WTC11 (cell line): ENCODE data around the gene FBF1. TPM values are rescaled to one million over a fixed set of nuclear protein-coding genes. Genes with fewer than 3 reads are reported as not detected.

Experiments
- ATAC-seq: fragments of 200-7000 bp; cut with Tn5 transposase; 2 replicates; pipeline ENCODE4 v1.10.0; 2021; ENCODE audit warnings: mild to moderate bottlenecking, moderate library complexity
- CTCF ChIA-PET: fragments of 300-600 bp; sonication (Branson Sonifier 250); formaldehyde crosslinking; loops from one replicate; lab custom pipeline; 2021; ENCODE audit warnings: antibody characterized with exemption; lab: Charles Lee
- POLR2A ChIA-PET: fragments of 350-600 bp; sonication (Branson Sonifier 250); formaldehyde crosslinking; loops from one replicate; lab custom pipeline; 2021; ENCODE audit warnings: antibody characterized with exemption; lab: Charles Lee
- DNase-seq: peaks from one replicate; pipeline ENCODE4 v3.0.0; 2021; ENCODE audit warnings: low spot score
- H3K27ac Mint-ChIP-seq: 2 replicates; pipeline ENCODE4 v1.8.0; 2021; ENCODE audit warnings: mixed read lengths
- H3K27me3 Mint-ChIP-seq: 2 replicates; pipeline ENCODE4 v1.8.0; 2021; ENCODE audit warnings: low read depth, mild to moderate bottlenecking, moderate library complexity, mixed read lengths
- H3K36me3 Mint-ChIP-seq: 2 replicates; pipeline ENCODE4 v1.8.0; 2021; ENCODE audit warnings: mixed read lengths
- H3K4me1 Mint-ChIP-seq: 2 replicates; pipeline ENCODE4 v1.8.0; 2022; ENCODE audit warnings: mixed read lengths
- H3K4me3 Mint-ChIP-seq: 2 replicates; pipeline ENCODE4 v1.8.0; 2021; ENCODE audit warnings: mild to moderate bottlenecking, moderate library complexity, mixed read lengths
- H3K9me3 Mint-ChIP-seq: 2 replicates; pipeline ENCODE4 v1.8.0; 2021; ENCODE audit warnings: mixed read lengths
- CREB1 ChIP-seq: sonication (generic); formaldehyde crosslinking; IDR thresholded peaks from 2 replicates; pipeline ENCODE4 v1.8.0; 2023; ENCODE audit warnings: mild to moderate bottlenecking, missing genetic modification reagents
- CTCF ChIP-seq: fragments of 200-600 bp; IDR thresholded peaks from 2 replicates; pipeline ENCODE4 v1.8.0; 2022; ENCODE audit warnings: antibody characterized with exemption
- EMX1 ChIP-seq: fragments of 250-450 bp; sonication (Bioruptor Pico); IDR thresholded peaks from 2 replicates; pipeline ENCODE4 v1.8.0; 2021; ENCODE audit warnings: mild to moderate bottlenecking
- FOXP1 ChIP-seq: sonication (generic); formaldehyde crosslinking; IDR thresholded peaks from 2 replicates; pipeline ENCODE4 v1.8.0; 2022; ENCODE audit warnings: missing genetic modification reagents, mild to moderate bottlenecking, moderate library complexity, borderline replicate concordance
- GRHL2 ChIP-seq: fragments of 250-450 bp; sonication (Bioruptor Pico); IDR thresholded peaks from 2 replicates; pipeline ENCODE4 v1.8.0; 2022; ENCODE audit warnings: mild to moderate bottlenecking, moderate library complexity; ENCODE audit not compliant: insufficient replicate concordance, severe bottlenecking
- HMGXB4 ChIP-seq: sonication (generic); formaldehyde crosslinking; IDR thresholded peaks from 2 replicates; pipeline ENCODE4 v1.8.1; 2023; ENCODE audit warnings: mild to moderate bottlenecking, moderate library complexity, missing genetic modification reagents
- KAT7 ChIP-seq: sonication (generic); formaldehyde crosslinking; IDR thresholded peaks from 2 replicates; pipeline ENCODE4 v1.8.1; 2023; ENCODE audit warnings: missing genetic modification reagents, mild to moderate bottlenecking, borderline replicate concordance
- NFATC4 ChIP-seq: fragments of 250-450 bp; sonication (Bioruptor Pico); IDR thresholded peaks from 2 replicates; pipeline ENCODE4 v1.9.0; 2021; ENCODE audit warnings: mild to moderate bottlenecking
- NR1H2 ChIP-seq: sonication (generic); formaldehyde crosslinking; IDR thresholded peaks from 2 replicates; pipeline ENCODE4 v1.9.0; 2021; ENCODE audit warnings: mild to moderate bottlenecking, moderate library complexity, missing genetic modification reagents
- PREB ChIP-seq: sonication (generic); formaldehyde crosslinking; IDR thresholded peaks from 2 replicates; pipeline ENCODE4 v1.8.1; 2022; ENCODE audit warnings: mild to moderate bottlenecking, missing genetic modification reagents, moderate library complexity, borderline replicate concordance
- PRRX2 ChIP-seq: fragments of 250-450 bp; sonication (Bioruptor Pico); IDR thresholded peaks from 2 replicates; pipeline ENCODE4 v1.8.0; 2021; ENCODE audit warnings: mild to moderate bottlenecking
- SOX15 ChIP-seq: fragments of 250-450 bp; sonication (Bioruptor Pico); IDR thresholded peaks from 2 replicates; pipeline ENCODE4 v1.9.0; 2021; ENCODE audit warnings: mild to moderate bottlenecking
- USF1 ChIP-seq: sonication (generic); formaldehyde crosslinking; IDR thresholded peaks from 2 replicates; pipeline ENCODE4 v1.8.0; 2022; ENCODE audit warnings: mild to moderate bottlenecking, missing genetic modification reagents
- USF2 ChIP-seq: sonication (generic); formaldehyde crosslinking; IDR thresholded peaks from 2 replicates; pipeline ENCODE4 v1.8.1; 2023; ENCODE audit warnings: mild to moderate bottlenecking, missing genetic modification reagents, moderate library complexity
- ZBTB43 ChIP-seq: sonication (generic); formaldehyde crosslinking; IDR thresholded peaks from 2 replicates; pipeline ENCODE4 v1.8.1; 2023; ENCODE audit warnings: mild to moderate bottlenecking, missing genetic modification reagents
- ZNF423 ChIP-seq: fragments of 250-450 bp; sonication (Bioruptor Pico); IDR thresholded peaks from 2 replicates; pipeline ENCODE4 v2.1.2; 2022; ENCODE audit warnings: mild to moderate bottlenecking, moderate library complexity
- total RNA-seq: library from RNA; stranded (reverse); gene quantifications from 3 replicates; pipeline ENCODE4 v1.2.3, GENCODE V29; 2021

FBF1 gene
- total RNA-seq, 1 experiment from 2014 or later: 19.8 TPM

GRCh38 chr17:75927286-75927922, 13.4 kb downstream of the FBF1 start:
- DNase-seq (peak; percentile 63), ATAC-seq (peak; percentile 91)
- no peaks in the 10 kb centered on the region for H3K9me3 Mint-ChIP-seq
- H3K4me1 Mint-ChIP-seq: no peaks in the 10 kb centered on the region
- TF ChIP-seq CTCF: peak; percentile 47; the same call in 1 of the 2 replicates
- no peak for TF ChIP-seq GRHL2 (CRISPR knock-in tag)
- TF ChIP-seq SOX15: no peak
- TF ChIP-seq HMGXB4 (CRISPR knock-in tag): peak; percentile 22; the same call in 1 of the 2 replicates
- TF ChIP-seq USF1 (CRISPR knock-in tag): no peak
- TF ChIP-seq CREB1: no peak
- no peak for TF ChIP-seq ZBTB43
- ChIA-PET POLR2A (no interaction called here), CTCF (interaction anchor here (0.6 to 4.3 kb wide), 29 partner anchors 9 to 595 kb away, joined by 3 to 42 read pairs (median 4); partner anchors contain the start of genes FBF1 and MRPL38)
- H3K4me3 Mint-ChIP-seq: no peak overlapping the region
- H3K27ac Mint-ChIP-seq: no peak overlapping the region
- no peaks in the 10 kb centered on the region for H3K27me3 Mint-ChIP-seq
- no peaks in the 10 kb centered on the region; the same call in 1 of the 2 replicates for H3K36me3 Mint-ChIP-seq

GRCh38 chr17:75926456-75926855, 14.4 kb downstream of the FBF1 start:
- H3K27ac Mint-ChIP-seq: peak overlapping the region; percentile 41; the same call in 1 of the 2 replicates
- H3K9me3 Mint-ChIP-seq: no peaks in the 10 kb centered on the region
- DNase-seq: no peak
- H3K4me3 Mint-ChIP-seq: no peak overlapping the region
- CTCF ChIA-PET: interaction anchor here (1.2 to 4.3 kb wide), 9 partner anchors 10 to 110 kb away, joined by 3 to 42 read pairs (median 3); partner anchors contain the start of gene MRPL38
- H3K4me1 Mint-ChIP-seq: no peaks in the 10 kb centered on the region
- POLR2A ChIA-PET: no interaction called here
- no peaks in the 10 kb centered on the region for H3K27me3 Mint-ChIP-seq
- no peak for ATAC-seq
- TF ChIP-seq ZNF423 (CRISPR knock-in tag): no peak
- TF ChIP-seq PRRX2 (CRISPR knock-in tag): no peak
- no peak for TF ChIP-seq FOXP1 (CRISPR knock-in tag)
- no peak for TF ChIP-seq HMGXB4 (CRISPR knock-in tag)
- no peak for TF ChIP-seq NR1H2 (CRISPR knock-in tag)
- TF ChIP-seq ZBTB43: no peak
- no peak for TF ChIP-seq USF2
- TF ChIP-seq NFATC4 (CRISPR knock-in tag): no peak
- no peak for TF ChIP-seq PREB (CRISPR knock-in tag)
- TF ChIP-seq CREB1: no peak
- TF ChIP-seq EMX1 (CRISPR knock-in tag): no peak
- TF ChIP-seq KAT7 (CRISPR knock-in tag): no peak
- H3K36me3 Mint-ChIP-seq: no peaks in the 10 kb centered on the region; the same call in 1 of the 2 replicates
